HFF-Myc (cell line): ENCODE measurements around the gene PDE7B.

Source experiments
- DNase-seq: peaks from one replicate; pipeline ENCODE4 v3.0.0-alpha.2; 2011; ENCODE audit warnings: low read depth; ENCODE audit errors: extremely low read depth
- H3K4me3 ChIP-seq: replicated peaks from 2 replicates; pipeline ENCODE4 v1.5.1; 2011; ENCODE audit warnings: low read depth, mild to moderate bottlenecking, control low read depth, low read length
- CTCF ChIP-seq: IDR thresholded peaks from 2 replicates; pipeline ENCODE4 v1.5.1; 2012; ENCODE audit warnings: mild to moderate bottlenecking, low read depth, low read length, control low read depth; ENCODE audit errors: missing control alignments

Gene PDE7B

GRCh38 chr6:135828021-135828420 is 23.5 kb upstream of the PDE7B start:
- no peak for TF ChIP-seq CTCF
- no peak for DNase-seq
- no peak overlapping the region for H3K4me3 ChIP-seq

- H3K4me3 ChIP-seq = no peak overlapping the region
- DNase-seq = no peak
- TF ChIP-seq CTCF = no peak
These were observed 21.0 kb upstream of the PDE7B start for GRCh38 chr6:135830452-135830881.

GRCh38 chr6:135831016-135831415 is 20.5 kb upstream of the PDE7B start:
- DNase-seq = no peak
- H3K4me3 ChIP-seq = no peak overlapping the region
- no peak for TF ChIP-seq CTCF

- TF ChIP-seq CTCF = no peak
- H3K4me3 ChIP-seq = no peak overlapping the region
- no peak for DNase-seq
These were observed 19.3 kb upstream of the PDE7B start for GRCh38 chr6:135832166-135832565.

- no peak for DNase-seq
- H3K4me3 ChIP-seq = no peak overlapping the region
- no peak for TF ChIP-seq CTCF
These were observed 17.7 kb upstream of the PDE7B start for GRCh38 chr6:135833771-135834170.

GRCh38 chr6:135837735-135838449 is 13.6 kb upstream of the PDE7B start:
- TF ChIP-seq CTCF = no peak
- DNase-seq = no peak
- H3K4me3 ChIP-seq = no peak overlapping the region

- H3K4me3 ChIP-seq = no peak overlapping the region
- DNase-seq = no peak
- no peak for TF ChIP-seq CTCF
These were observed 12.4 kb upstream of the PDE7B start for GRCh38 chr6:135839121-135839520.
